Activated CD4-positive, alpha-beta T cell treated with anti-CD3 and anti-CD28 coated beads, Interleukin-2, amount 50 U/mL, for 4 hours (primary cell): ENCODE data around the gene GDF15.
"Not testable (repeated sequence)": the region's sequence is repeated elsewhere in the genome, so short reads cannot be mapped to it uniquely, and the experiment has no call there.

Experiments used
- DNase-seq, 2 experiments: peaks; one replicate each; pipeline ENCODE4 v3.0.0-alpha.2; 2020

Gene GDF15

GRCh38 chr19:18364277-18364825 is 21.6 kb upstream of the GDF15 start:
- DNase-seq, result not testable (repeated sequence)

GRCh38 chr19:18364826-18365528 is 21.0 kb upstream of the GDF15 start:
- DNase-seq, result no peak

- no peak for DNase-seq
These were observed 19.9 kb upstream of the GDF15 start for GRCh38 chr19:18366021-18366435.

GRCh38 chr19:18368504-18369222 is 17.3 kb upstream of the GDF15 start:
- DNase-seq, result no peak

GRCh38 chr19:18373407-18373891 is 12.5 kb upstream of the GDF15 start:
- DNase-seq, result no peak

- DNase-seq, result no peak
These were observed 11.9 kb upstream of the GDF15 start for GRCh38 chr19:18373892-18374629.

- DNase-seq, result no peak
These were observed 8.9 kb upstream of the GDF15 start for GRCh38 chr19:18377026-18377425.

- no peak for DNase-seq
These were observed 5.9 kb upstream of the GDF15 start for GRCh38 chr19:18379803-18380747.

GRCh38 chr19:18380843-18381242 is 5.1 kb upstream of the GDF15 start:
- DNase-seq, result no peak

- not testable (repeated sequence) for DNase-seq
These were observed 2.3 kb upstream of the GDF15 start for GRCh38 chr19:18383622-18384021.

GRCh38 chr19:18384775-18385174 is 1.2 kb upstream of the GDF15 start:
- DNase-seq, result no peak

- DNase-seq, result no peak
These were observed 641 bp upstream of the GDF15 start for GRCh38 chr19:18385359-18385674.

- DNase-seq, result no peak
These were observed 749 bp downstream of the GDF15 start for GRCh38 chr19:18386543-18387271.

GRCh38 chr19:18388100-18388959 is 2.4 kb downstream of the GDF15 start:
- DNase-seq, result peak; percentile 61 to 63

GRCh38 chr19:18388960-18389725 is 3.2 kb downstream of the GDF15 start:
- DNase-seq, result no peak

- no peak for DNase-seq
These were observed 3.7 kb downstream of the GDF15 start for GRCh38 chr19:18389726-18390064.

GRCh38 chr19:18390065-18390907 is 4.3 kb downstream of the GDF15 start:
- DNase-seq, result no peak

GRCh38 chr19:18391509-18392075 is 5.6 kb downstream of the GDF15 start:
- DNase-seq, result no peak

- no peak for DNase-seq
These were observed 6.5 kb downstream of the GDF15 start for GRCh38 chr19:18392417-18392816.
